H9 (cell line): Measurements from ENCODE around the gene DCAF7. TPM values are rescaled to one million over a fixed set of nuclear protein-coding genes. Genes with fewer than 3 reads are reported as not detected.

Experiments used
- DNase-seq: peaks from one replicate; pipeline ENCODE4 v3.0.0-alpha.2; 2017
- H2AFZ ChIP-seq: one replicate; pipeline ENCODE4 v1.6.1; 2013; ENCODE audit warnings: mild to moderate bottlenecking, low read length, control low read depth, moderate library complexity
- H2AK5ac ChIP-seq: 2 replicates; pipeline ENCODE4 v1.6.1; 2013; ENCODE audit warnings: low read length, control low read depth, mixed read lengths; ENCODE audit not compliant: insufficient read length
- H2BK120ac ChIP-seq: one replicate; pipeline ENCODE4 v1.6.1; 2013; ENCODE audit warnings: low read depth, mild to moderate bottlenecking, low read length, control low read depth, inconsistent platforms; ENCODE audit not compliant: poor library complexity, severe bottlenecking
- H2BK12ac ChIP-seq: 2 replicates; pipeline ENCODE4 v1.6.1; 2013; ENCODE audit warnings: low read length, control low read depth, mixed read lengths, low read depth; ENCODE audit not compliant: insufficient read length
- H2BK15ac ChIP-seq: 2 replicates; pipeline ENCODE4 v1.6.1; 2013; ENCODE audit warnings: low read depth, low read length, control low read depth
- H2BK20ac ChIP-seq: one replicate; pipeline ENCODE4 v1.6.1; 2013; ENCODE audit warnings: low read depth, mild to moderate bottlenecking, low read length, control low read depth, inconsistent platforms; ENCODE audit not compliant: poor library complexity, severe bottlenecking
- H2BK5ac ChIP-seq: 2 replicates; pipeline ENCODE4 v1.6.1; 2013; ENCODE audit warnings: low read length, control low read depth, mixed read lengths; ENCODE audit not compliant: insufficient read length
- H3K14ac ChIP-seq: 2 replicates; pipeline ENCODE4 v1.6.1; 2013; ENCODE audit warnings: low read length, control low read depth; ENCODE audit not compliant: insufficient read depth
- H3K18ac ChIP-seq: 2 replicates; pipeline ENCODE4 v1.6.1; 2013; ENCODE audit warnings: low read depth, mild to moderate bottlenecking, mixed read lengths, low read length, control low read depth; ENCODE audit not compliant: insufficient read length
- H3K23ac ChIP-seq: 2 replicates; pipeline ENCODE4 v1.6.1; 2013; ENCODE audit warnings: low read length, control low read depth, mixed read lengths, low read depth; ENCODE audit not compliant: insufficient read length
- H3K23me2 ChIP-seq: 2 replicates; pipeline ENCODE4 v1.6.1; 2013; ENCODE audit warnings: low read depth, mild to moderate bottlenecking, mixed read lengths, low read length, control low read depth; ENCODE audit not compliant: insufficient read length, poor library complexity, severe bottlenecking
- H3K27ac ChIP-seq: 2 replicates; pipeline ENCODE4 v1.5.1; 2013; ENCODE audit warnings: low read length, control low read depth, mixed read lengths, low read depth; ENCODE audit not compliant: insufficient read length
- H3K27me3 ChIP-seq: 2 replicates; pipeline ENCODE4 v1.6.1; 2013; ENCODE audit warnings: low read length, control low read depth, inconsistent platforms; ENCODE audit not compliant: insufficient read depth
- H3K4ac ChIP-seq: 2 replicates; pipeline ENCODE4 v1.6.1; 2013; ENCODE audit warnings: low read depth, mild to moderate bottlenecking, control low read depth, inconsistent platforms, low read length, moderate library complexity
- H3K4me1 ChIP-seq: 2 replicates; pipeline ENCODE4 v1.6.1; 2013; ENCODE audit warnings: low read length, control low read depth, inconsistent platforms; ENCODE audit not compliant: insufficient read depth
- H3K4me2 ChIP-seq: 2 replicates; pipeline ENCODE4 v1.6.1; 2013; ENCODE audit warnings: low read length, control low read depth, mixed read lengths; ENCODE audit not compliant: insufficient read length, insufficient read depth
- H3K56ac ChIP-seq: 2 replicates; pipeline ENCODE4 v1.6.1; 2013; ENCODE audit warnings: low read depth, mild to moderate bottlenecking, mixed read lengths, low read length, control low read depth; ENCODE audit not compliant: insufficient read length
- H3K79me1 ChIP-seq: 2 replicates; pipeline ENCODE4 v1.6.1; 2013; ENCODE audit warnings: low read depth, mild to moderate bottlenecking, moderate library complexity, low read length, control low read depth, inconsistent platforms; ENCODE audit not compliant: insufficient read depth, poor library complexity, severe bottlenecking
- H3K79me2 ChIP-seq: 2 replicates; pipeline ENCODE4 v1.6.1; 2013; ENCODE audit warnings: low read length, control low read depth, inconsistent platforms; ENCODE audit not compliant: insufficient read depth
- H3K9ac ChIP-seq: 2 replicates; pipeline ENCODE4 v1.6.1; 2013; ENCODE audit warnings: low read length, control low read depth, mixed read lengths; ENCODE audit not compliant: insufficient read length; ENCODE audit errors: extremely low read depth
- H3K9me3 ChIP-seq: one replicate; pipeline ENCODE4 v1.6.1; 2013; ENCODE audit warnings: low read depth, low read length, inconsistent platforms; ENCODE audit not compliant: control insufficient read depth
- H3T11ph ChIP-seq: one replicate; pipeline ENCODE4 v1.6.1; 2013; ENCODE audit warnings: mild to moderate bottlenecking, low read length, control low read depth, inconsistent platforms
- H4K20me1 ChIP-seq: one replicate; pipeline ENCODE4 v1.6.1; 2013; ENCODE audit not compliant: control insufficient read depth, insufficient read length, insufficient read depth
- H4K5ac ChIP-seq: 2 replicates; pipeline ENCODE4 v1.6.1; 2013; ENCODE audit warnings: low read depth, mild to moderate bottlenecking, mixed read lengths, low read length, control low read depth; ENCODE audit not compliant: insufficient read length
- H4K8ac ChIP-seq: replicated peaks from 2 replicates; pipeline ENCODE4 v1.6.1; 2013; ENCODE audit warnings: low read length, control low read depth, mixed read lengths, low read depth; ENCODE audit not compliant: insufficient read length
- H4K91ac ChIP-seq: 2 replicates; pipeline ENCODE4 v1.6.1; 2013; ENCODE audit warnings: low read depth, mild to moderate bottlenecking, moderate library complexity, mixed read lengths, low read length, control low read depth; ENCODE audit not compliant: insufficient read length
- H3K27ac Mint-ChIP-seq, 3 experiments: 2 replicates in 2 of 3; 3 replicates in 1 of 3; pipeline ENCODE4 v1.8.0; 2020 to 2021; ENCODE audit warnings: mixed read lengths in 3 of 3, mild to moderate bottlenecking in 1 of 3, moderate library complexity in 1 of 3
- H3K27me3 Mint-ChIP-seq: 2 replicates; pipeline ENCODE4 v1.8.0; 2021; ENCODE audit warnings: low read depth, mild to moderate bottlenecking, moderate library complexity, mixed read lengths
- H3K36me3 Mint-ChIP-seq, 3 experiments: 2 replicates in 2 of 3; 3 replicates in 1 of 3; pipeline ENCODE4 v1.8.0; 2020 to 2021; ENCODE audit warnings: low read depth in 3 of 3, mixed read lengths in 3 of 3; ENCODE audit not compliant: insufficient read depth in 1 of 3
- H3K4me1 Mint-ChIP-seq, 2 experiments: 2 replicates each; pipeline ENCODE4 v1.8.0; 2020; ENCODE audit warnings: mixed read lengths in 2 of 2
- H3K4me3 Mint-ChIP-seq, 2 experiments: 2 replicates in 1 of 2; 3 replicates in 1 of 2; pipeline ENCODE4 v1.8.0; 2020 to 2021; ENCODE audit warnings: mild to moderate bottlenecking in 2 of 2, mixed read lengths in 2 of 2, moderate library complexity in 1 of 2
- H3K9me3 Mint-ChIP-seq, 2 experiments: 2 replicates in 1 of 2; 3 replicates in 1 of 2; pipeline ENCODE4 v1.8.0; 2020; ENCODE audit warnings: mild to moderate bottlenecking in 2 of 2, mixed read lengths in 2 of 2, moderate library complexity in 1 of 2
- WGBS: extraction: QIAGEN DNeasy Blood & Tissue Kit; methylation state at CpG from one replicate; pipeline ENCODE4 v1.1.7; 2013; ENCODE audit warnings: missing lambda C conversion rate, low lambda C conversion rate, mixed read lengths; ENCODE audit not compliant: insufficient read length; ENCODE audit errors: extremely low coverage; 5-methylcytosine and 5-hydroxymethylcytosine counted together
- total RNA-seq: library from RNA; stranded (reverse); gene quantifications from 2 replicates; pipeline ENCODE4 v1.2.1, GENCODE V29; 2021
- TF ChIP-seq, protein P1 (sequence below): fragments of 200-600 bp; sonication (generic); conservative IDR thresholded peaks from 3 replicates; pipeline ENCODE4 v1.8.0; 2021; ENCODE audit warnings: antibody characterized with exemption, mild to moderate bottlenecking

The DCAF7 gene
- total RNA-seq, 1 experiment from 2014 or later, result 86.2 TPM

DNA sequence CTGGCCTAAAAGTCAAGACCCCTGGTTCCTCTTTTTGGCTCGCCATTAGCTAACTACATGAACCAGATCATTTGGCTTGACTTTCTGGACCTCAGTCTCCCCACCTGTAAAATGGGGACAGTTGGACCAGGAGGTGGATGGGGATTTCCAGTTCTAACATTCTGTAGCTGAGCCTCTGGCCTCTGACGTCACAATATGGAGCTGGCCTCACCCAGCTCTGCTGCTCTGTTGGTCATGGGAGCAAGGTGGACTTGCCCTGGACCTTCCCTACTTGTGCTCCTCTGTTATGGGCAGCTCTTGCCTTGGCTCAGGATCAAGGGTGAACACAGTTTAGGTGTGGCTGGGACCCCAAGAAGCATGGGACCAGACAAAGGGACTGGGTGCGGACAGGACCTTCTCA, 43.6 kb upstream of the DCAF7 start:
- Mint-ChIP-seq H3K36me3 (no peaks in the 10 kb centered on the region; a peak in 1 of 7 replicates), H3K4me3 (no peak overlapping the region), H3K4me1 (no peaks in the 10 kb centered on the region), H3K27ac (no peak overlapping the region), H3K27me3 (peaks cover 26% of the 10 kb centered on the region), H3K9me3 (peaks cover 2 to 4% of the 10 kb centered on the region in 2 experiments)
- no peak overlapping the region for H3K18ac ChIP-seq
- H2AFZ ChIP-seq, result no peak overlapping the region
- H4K5ac ChIP-seq, result no peak overlapping the region
- TF ChIP-seq, protein P1, sequence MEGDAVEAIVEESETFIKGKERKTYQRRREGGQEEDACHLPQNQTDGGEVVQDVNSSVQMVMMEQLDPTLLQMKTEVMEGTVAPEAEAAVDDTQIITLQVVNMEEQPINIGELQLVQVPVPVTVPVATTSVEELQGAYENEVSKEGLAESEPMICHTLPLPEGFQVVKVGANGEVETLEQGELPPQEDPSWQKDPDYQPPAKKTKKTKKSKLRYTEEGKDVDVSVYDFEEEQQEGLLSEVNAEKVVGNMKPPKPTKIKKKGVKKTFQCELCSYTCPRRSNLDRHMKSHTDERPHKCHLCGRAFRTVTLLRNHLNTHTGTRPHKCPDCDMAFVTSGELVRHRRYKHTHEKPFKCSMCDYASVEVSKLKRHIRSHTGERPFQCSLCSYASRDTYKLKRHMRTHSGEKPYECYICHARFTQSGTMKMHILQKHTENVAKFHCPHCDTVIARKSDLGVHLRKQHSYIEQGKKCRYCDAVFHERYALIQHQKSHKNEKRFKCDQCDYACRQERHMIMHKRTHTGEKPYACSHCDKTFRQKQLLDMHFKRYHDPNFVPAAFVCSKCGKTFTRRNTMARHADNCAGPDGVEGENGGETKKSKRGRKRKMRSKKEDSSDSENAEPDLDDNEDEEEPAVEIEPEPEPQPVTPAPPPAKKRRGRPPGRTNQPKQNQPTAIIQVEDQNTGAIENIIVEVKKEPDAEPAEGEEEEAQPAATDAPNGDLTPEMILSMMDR, result no peak
- H3K9ac ChIP-seq, result no peak overlapping the region
- no peak overlapping the region for H3K4ac ChIP-seq
- H3K56ac ChIP-seq, result no peak overlapping the region
- H4K91ac ChIP-seq, result no peak overlapping the region
- no CpG with 5 or more reads among the region's 3 CpGs for WGBS
- H4K8ac ChIP-seq, result no peak overlapping the region
- H2BK12ac ChIP-seq, result no peak overlapping the region
- no peak for DNase-seq
- no peaks in the 10 kb centered on the region for H3K79me2 ChIP-seq
- H3K23me2 ChIP-seq, result no peaks in the 10 kb centered on the region
- no peak overlapping the region for H2BK20ac ChIP-seq
- H3K23ac ChIP-seq, result no peak overlapping the region
- H2BK120ac ChIP-seq, result no peak overlapping the region
- no peaks in the 10 kb centered on the region; the same call in 1 of the 2 replicates for H3K27me3 ChIP-seq
- H3K9me3 ChIP-seq, result no peaks in the 10 kb centered on the region
- H3K14ac ChIP-seq, result no peak overlapping the region
- no peaks in the 10 kb centered on the region for H3K4me1 ChIP-seq
- H3K4me2 ChIP-seq, result no peak overlapping the region
- no peak overlapping the region for H2AK5ac ChIP-seq
- H3K79me1 ChIP-seq, result no peaks in the 10 kb centered on the region
- no peak overlapping the region for H3T11ph ChIP-seq
- H3K27ac ChIP-seq, result no peak overlapping the region
- H2BK15ac ChIP-seq, result no peak overlapping the region
- H2BK5ac ChIP-seq, result no peak overlapping the region
- H4K20me1 ChIP-seq, result no peaks in the 10 kb centered on the region
